Measurements from ENCODE around the gene GRID1.

GRCh38 chr10:86024281-86025041, 342.1 kb downstream of the GRID1 start:
- TF ChIP-seq CTCF (IDR thresholded peaks at IDR 0.05) = no peak
- no peak for TF ChIP-seq POLR2A (IDR thresholded peaks at IDR 0.05)
